ENCODE data around the gene RAB11FIP3.

GRCh38 chr16:516301-516700 lies 90.9 kb downstream of the RAB11FIP3 start:
- TF ChIP-seq CTCF (conservative IDR thresholded peaks at IDR 0.05) (no peak), ZFX (IDR thresholded peaks at IDR 0.05) (no peak)

Measured in C4-2B (cell line).